ENCODE data around the gene PDF.
"Not testable (repeated sequence)": the region's sequence is repeated elsewhere in the genome, so short reads cannot be mapped to it uniquely, and the experiment has no call there.

Gene PDF

GRCh38 chr16:69330286-69331109 is at the start of gene PDF:
TSS of gene PDF (minus strand) at chr16:69330588. CDS start at chr16:69330570, 18 bp downstream.
- DNase-seq: peak; percentile 44

- no peak for DNase-seq
Measured at GRCh38 chr16:69378760-69379159, 48.4 kb upstream of the PDF start.

GRCh38 chr16:69378036-69378435 is 47.6 kb upstream of the PDF start:
- no peak for DNase-seq

- DNase-seq: no peak
Measured at GRCh38 chr16:69376393-69377059, 46.1 kb upstream of the PDF start.

- no peak for DNase-seq
Measured at GRCh38 chr16:69373019-69373418, 42.6 kb upstream of the PDF start.

- DNase-seq: no peak
Measured at GRCh38 chr16:69371564-69371963, 41.2 kb upstream of the PDF start.

GRCh38 chr16:69368866-69369265 is 38.5 kb upstream of the PDF start:
- no peak for DNase-seq

GRCh38 chr16:69367980-69368379 is 37.6 kb upstream of the PDF start:
- DNase-seq: no peak

GRCh38 chr16:69366431-69366830 is 36.0 kb upstream of the PDF start:
- DNase-seq: no peak

- DNase-seq: no peak
Measured at GRCh38 chr16:69365901-69366300, 35.5 kb upstream of the PDF start.

- DNase-seq: no peak
Measured at GRCh38 chr16:69364088-69364487, 33.7 kb upstream of the PDF start.

GRCh38 chr16:69363281-69363717 is 32.9 kb upstream of the PDF start:
- DNase-seq: no peak

- DNase-seq: not testable (repeated sequence)
Measured at GRCh38 chr16:69360070-69360469, 29.7 kb upstream of the PDF start.

- DNase-seq: no peak
Measured at GRCh38 chr16:69351309-69352027, 21.1 kb upstream of the PDF start, which contains the start of gene TMED6. TSS of gene TMED6 (minus strand) at chr16:69351786. CDS start at chr16:69351753, 33 bp downstream.

- no peak for DNase-seq
Measured at GRCh38 chr16:69350536-69351133, 20.2 kb upstream of the PDF start.

- no peak for DNase-seq
Measured at GRCh38 chr16:69349536-69349935, 19.1 kb upstream of the PDF start.

GRCh38 chr16:69348222-69348621 is 17.8 kb upstream of the PDF start:
- no peak for DNase-seq

GRCh38 chr16:69346683-69347082 is 16.3 kb upstream of the PDF start:
- DNase-seq: no peak

- no peak for DNase-seq
Measured at GRCh38 chr16:69345923-69346322, 15.5 kb upstream of the PDF start.

- DNase-seq: no peak
Measured at GRCh38 chr16:69344171-69344570, 13.8 kb upstream of the PDF start.

- DNase-seq: no peak
Measured at GRCh38 chr16:69340095-69340644, 9.8 kb upstream of the PDF start.

- DNase-seq: peak; percentile 76
Measured at GRCh38 chr16:69339289-69340094, 9.1 kb upstream of the PDF start, which contains the start of the genes COG8 and NIP7. TSS of gene COG8 (minus strand) at chr16:69339564. CDS start at chr16:69339552, 12 bp downstream. TSS of gene NIP7 (plus strand) at chr16:69339772. CDS start at chr16:69339830, 58 bp downstream.
